H9 (cell line): ENCODE measurements around the gene MYDGF. TPM values are rescaled to one million over a fixed set of nuclear protein-coding genes. Genes with fewer than 3 reads are reported as not detected.

Source experiments
- DNase-seq: peaks from one replicate; pipeline ENCODE4 v3.0.0-alpha.2; 2017
- H2AFZ ChIP-seq: one replicate; pipeline ENCODE4 v1.6.1; 2013; ENCODE audit warnings: mild to moderate bottlenecking, low read length, control low read depth, moderate library complexity
- H2AK5ac ChIP-seq: 2 replicates; pipeline ENCODE4 v1.6.1; 2013; ENCODE audit warnings: low read length, control low read depth, mixed read lengths; ENCODE audit not compliant: insufficient read length
- H2BK120ac ChIP-seq: one replicate; pipeline ENCODE4 v1.6.1; 2013; ENCODE audit warnings: low read depth, mild to moderate bottlenecking, low read length, control low read depth, inconsistent platforms; ENCODE audit not compliant: poor library complexity, severe bottlenecking
- H2BK12ac ChIP-seq: 2 replicates; pipeline ENCODE4 v1.6.1; 2013; ENCODE audit warnings: low read length, control low read depth, mixed read lengths, low read depth; ENCODE audit not compliant: insufficient read length
- H2BK15ac ChIP-seq: 2 replicates; pipeline ENCODE4 v1.6.1; 2013; ENCODE audit warnings: low read depth, low read length, control low read depth
- H2BK20ac ChIP-seq: one replicate; pipeline ENCODE4 v1.6.1; 2013; ENCODE audit warnings: low read depth, mild to moderate bottlenecking, low read length, control low read depth, inconsistent platforms; ENCODE audit not compliant: poor library complexity, severe bottlenecking
- H2BK5ac ChIP-seq: 2 replicates; pipeline ENCODE4 v1.6.1; 2013; ENCODE audit warnings: low read length, control low read depth, mixed read lengths; ENCODE audit not compliant: insufficient read length
- H3K14ac ChIP-seq: 2 replicates; pipeline ENCODE4 v1.6.1; 2013; ENCODE audit warnings: low read length, control low read depth; ENCODE audit not compliant: insufficient read depth
- H3K18ac ChIP-seq: 2 replicates; pipeline ENCODE4 v1.6.1; 2013; ENCODE audit warnings: low read depth, mild to moderate bottlenecking, mixed read lengths, low read length, control low read depth; ENCODE audit not compliant: insufficient read length
- H3K23ac ChIP-seq: 2 replicates; pipeline ENCODE4 v1.6.1; 2013; ENCODE audit warnings: low read length, control low read depth, mixed read lengths, low read depth; ENCODE audit not compliant: insufficient read length
- H3K23me2 ChIP-seq: 2 replicates; pipeline ENCODE4 v1.6.1; 2013; ENCODE audit warnings: low read depth, mild to moderate bottlenecking, mixed read lengths, low read length, control low read depth; ENCODE audit not compliant: insufficient read length, poor library complexity, severe bottlenecking
- H3K27ac ChIP-seq: 2 replicates; pipeline ENCODE4 v1.5.1; 2013; ENCODE audit warnings: low read length, control low read depth, mixed read lengths, low read depth; ENCODE audit not compliant: insufficient read length
- H3K27me3 ChIP-seq: 2 replicates; pipeline ENCODE4 v1.6.1; 2013; ENCODE audit warnings: low read length, control low read depth, inconsistent platforms; ENCODE audit not compliant: insufficient read depth
- H3K4ac ChIP-seq: 2 replicates; pipeline ENCODE4 v1.6.1; 2013; ENCODE audit warnings: low read depth, mild to moderate bottlenecking, control low read depth, inconsistent platforms, low read length, moderate library complexity
- H3K4me1 ChIP-seq: 2 replicates; pipeline ENCODE4 v1.6.1; 2013; ENCODE audit warnings: low read length, control low read depth, inconsistent platforms; ENCODE audit not compliant: insufficient read depth
- H3K4me2 ChIP-seq: 2 replicates; pipeline ENCODE4 v1.6.1; 2013; ENCODE audit warnings: low read length, control low read depth, mixed read lengths; ENCODE audit not compliant: insufficient read length, insufficient read depth
- H3K56ac ChIP-seq: 2 replicates; pipeline ENCODE4 v1.6.1; 2013; ENCODE audit warnings: low read depth, mild to moderate bottlenecking, mixed read lengths, low read length, control low read depth; ENCODE audit not compliant: insufficient read length
- H3K79me1 ChIP-seq: 2 replicates; pipeline ENCODE4 v1.6.1; 2013; ENCODE audit warnings: low read depth, mild to moderate bottlenecking, moderate library complexity, low read length, control low read depth, inconsistent platforms; ENCODE audit not compliant: insufficient read depth, poor library complexity, severe bottlenecking
- H3K79me2 ChIP-seq: 2 replicates; pipeline ENCODE4 v1.6.1; 2013; ENCODE audit warnings: low read length, control low read depth, inconsistent platforms; ENCODE audit not compliant: insufficient read depth
- H3K9ac ChIP-seq: 2 replicates; pipeline ENCODE4 v1.6.1; 2013; ENCODE audit warnings: low read length, control low read depth, mixed read lengths; ENCODE audit not compliant: insufficient read length; ENCODE audit errors: extremely low read depth
- H3K9me3 ChIP-seq: one replicate; pipeline ENCODE4 v1.6.1; 2013; ENCODE audit warnings: low read depth, low read length, inconsistent platforms; ENCODE audit not compliant: control insufficient read depth
- H3T11ph ChIP-seq: one replicate; pipeline ENCODE4 v1.6.1; 2013; ENCODE audit warnings: mild to moderate bottlenecking, low read length, control low read depth, inconsistent platforms
- H4K20me1 ChIP-seq: one replicate; pipeline ENCODE4 v1.6.1; 2013; ENCODE audit not compliant: control insufficient read depth, insufficient read length, insufficient read depth
- H4K5ac ChIP-seq: 2 replicates; pipeline ENCODE4 v1.6.1; 2013; ENCODE audit warnings: low read depth, mild to moderate bottlenecking, mixed read lengths, low read length, control low read depth; ENCODE audit not compliant: insufficient read length
- H4K8ac ChIP-seq: replicated peaks from 2 replicates; pipeline ENCODE4 v1.6.1; 2013; ENCODE audit warnings: low read length, control low read depth, mixed read lengths, low read depth; ENCODE audit not compliant: insufficient read length
- H4K91ac ChIP-seq: 2 replicates; pipeline ENCODE4 v1.6.1; 2013; ENCODE audit warnings: low read depth, mild to moderate bottlenecking, moderate library complexity, mixed read lengths, low read length, control low read depth; ENCODE audit not compliant: insufficient read length
- H3K27ac Mint-ChIP-seq, 3 experiments: 2 replicates in 2 of 3; 3 replicates in 1 of 3; pipeline ENCODE4 v1.8.0; 2020 to 2021; ENCODE audit warnings: mixed read lengths in 3 of 3, mild to moderate bottlenecking in 1 of 3, moderate library complexity in 1 of 3
- H3K27me3 Mint-ChIP-seq: 2 replicates; pipeline ENCODE4 v1.8.0; 2021; ENCODE audit warnings: low read depth, mild to moderate bottlenecking, moderate library complexity, mixed read lengths
- H3K36me3 Mint-ChIP-seq, 3 experiments: 2 replicates in 2 of 3; 3 replicates in 1 of 3; pipeline ENCODE4 v1.8.0; 2020 to 2021; ENCODE audit warnings: low read depth in 3 of 3, mixed read lengths in 3 of 3; ENCODE audit not compliant: insufficient read depth in 1 of 3
- H3K4me1 Mint-ChIP-seq, 2 experiments: 2 replicates each; pipeline ENCODE4 v1.8.0; 2020; ENCODE audit warnings: mixed read lengths in 2 of 2
- H3K4me3 Mint-ChIP-seq, 2 experiments: 2 replicates in 1 of 2; 3 replicates in 1 of 2; pipeline ENCODE4 v1.8.0; 2020 to 2021; ENCODE audit warnings: mild to moderate bottlenecking in 2 of 2, mixed read lengths in 2 of 2, moderate library complexity in 1 of 2
- H3K9me3 Mint-ChIP-seq, 2 experiments: 2 replicates in 1 of 2; 3 replicates in 1 of 2; pipeline ENCODE4 v1.8.0; 2020; ENCODE audit warnings: mild to moderate bottlenecking in 2 of 2, mixed read lengths in 2 of 2, moderate library complexity in 1 of 2
- CTCF ChIP-seq: fragments of 200-600 bp; sonication (generic); conservative IDR thresholded peaks from 3 replicates; pipeline ENCODE4 v1.8.0; 2021; ENCODE audit warnings: antibody characterized with exemption, mild to moderate bottlenecking
- WGBS: extraction: QIAGEN DNeasy Blood & Tissue Kit; methylation state at CpG from one replicate; pipeline ENCODE4 v1.1.7; 2013; ENCODE audit warnings: missing lambda C conversion rate, low lambda C conversion rate, mixed read lengths; ENCODE audit not compliant: insufficient read length; ENCODE audit errors: extremely low coverage; 5-methylcytosine and 5-hydroxymethylcytosine counted together
- total RNA-seq: library from RNA; stranded (reverse); gene quantifications from 2 replicates; pipeline ENCODE4 v1.2.1, GENCODE V29; 2021

MYDGF gene
- total RNA-seq, 1 experiment from 2014 or later: 43.4 TPM

- Mint-ChIP-seq H3K9me3 (no peaks in the 10 kb centered on the region), H3K4me3 (no peak overlapping the region), H3K27me3 (no peaks in the 10 kb centered on the region), H3K27ac (peak overlapping the region in 2 of 3 experiments; percentile 36 to 55; a peak in 1 of 7 replicates), H3K36me3 (peaks cover 0 to 6% (median 3%) of the 10 kb centered on the region in 3 experiments; a peak in 4 of 7 replicates), H3K4me1 (peaks cover 0 to 15% of the 10 kb centered on the region in 2 experiments; a peak in 2 of 4 replicates)
- Histone ChIP-seq H3K9ac (no peak overlapping the region), H2AK5ac (no peak overlapping the region), H3K4me2 (no peak overlapping the region), H3K18ac (no peak overlapping the region), H2BK20ac (no peak overlapping the region), H2AFZ (no peak overlapping the region), H3K14ac (no peak overlapping the region; the same call in 1 of the 2 replicates), H4K5ac (no peak overlapping the region), H4K20me1 (no peaks in the 10 kb centered on the region), H3K23ac (no peak overlapping the region), H2BK5ac (no peak overlapping the region), H3K79me1 (no peaks in the 10 kb centered on the region), H4K8ac (no peak overlapping the region), H3K27me3 (no peaks in the 10 kb centered on the region), H2BK120ac (no peak overlapping the region), H2BK15ac (no peak overlapping the region), H3K56ac (no peak overlapping the region), H2BK12ac (no peak overlapping the region), H3K79me2 (no peaks in the 10 kb centered on the region), H3K9me3 (no peaks in the 10 kb centered on the region), H3K4me1 (no peaks in the 10 kb centered on the region), H3T11ph (no peak overlapping the region), H3K4ac (no peak overlapping the region), H3K23me2 (no peaks in the 10 kb centered on the region), H3K27ac (no peak overlapping the region), H4K91ac (no peak overlapping the region)
- no CpG with 5 or more reads among the region's 20 CpGs for WGBS
- peak; percentile 74 for DNase-seq
- TF ChIP-seq CTCF: peak; percentile 48
These were observed 22.2 kb downstream of the MYDGF start for GRCh38 chr19:4647676-4648644.
